Thymus (tissue), 14 donors: ENCODE measurements around the gene OLFM2. TPM values are rescaled to one million over a fixed set of nuclear protein-coding genes. Genes with fewer than 3 reads are reported as not detected.

Experiments
- DNase-seq, 9 donors: peaks; one replicate each; pipeline ENCODE4 v3.0.0-alpha.2; 2013; ENCODE audit warnings: low spot score in 9 of 9, low read depth in 6 of 9, missing footprints in 1 of 9
- H3K27ac ChIP-seq, 2 donors: one replicate each; pipeline ENCODE4 v1.5.1; 2013; ENCODE audit warnings: control low read depth in 1 of 2, low read depth in 1 of 2, low read length in 1 of 2, mild to moderate bottlenecking in 1 of 2, moderate library complexity in 1 of 2
- H3K27me3 ChIP-seq, 2 donors: one replicate each; pipeline ENCODE4 v1.5.1; 2013; ENCODE audit warnings: low read length in 1 of 2; ENCODE audit not compliant: control insufficient read depth in 2 of 2, insufficient read depth in 1 of 2
- H3K36me3 ChIP-seq, 2 donors: one replicate each; pipeline ENCODE4 v1.5.1; 2013; ENCODE audit warnings: low read length in 1 of 2, mild to moderate bottlenecking in 1 of 2, moderate library complexity in 1 of 2; ENCODE audit not compliant: control insufficient read depth in 2 of 2, insufficient read depth in 2 of 2
- H3K4me1 ChIP-seq, 2 donors: one replicate each; pipeline ENCODE4 v1.5.1; 2013; ENCODE audit warnings: low read length in 2 of 2; ENCODE audit not compliant: control insufficient read depth in 2 of 2, insufficient read depth in 2 of 2
- H3K4me3 ChIP-seq, 2 donors: one replicate each; pipeline ENCODE4 v1.5.1; 2013; ENCODE audit warnings: low read length in 2 of 2, control low read depth in 1 of 2, mild to moderate bottlenecking in 1 of 2
- H3K9me3 ChIP-seq, 2 donors: one replicate each; pipeline ENCODE4 v1.5.1; 2013; ENCODE audit warnings: low read length in 1 of 2, mild to moderate bottlenecking in 1 of 2; ENCODE audit not compliant: control insufficient read depth in 2 of 2, insufficient read depth in 1 of 2
- WGBS: extraction: QIAGEN DNeasy Blood & Tissue Kit; methylation state at CpG from one replicate; pipeline ENCODE4 v1.1.7; 2013; 5-methylcytosine and 5-hydroxymethylcytosine counted together
- long read RNA-seq, 10 donors: transcript quantifications; one replicate each; lab custom pipeline, GENCODE V29; 2026
- polyA plus RNA-seq: library from polyadenylated mRNA; stranded (reverse); fragments of 200-250 nt; gene quantifications from one replicate; pipeline ENCODE4 v1.2.3, GENCODE V29; 2013
- total RNA-seq: library from RNA; stranded (reverse); fragments of 120-200 nt; gene quantifications from one replicate; pipeline ENCODE4 v1.2.4, GENCODE V29; 2013
- donor health status: healthy.

The OLFM2 gene
- total RNA-seq, result 10.4 TPM
- 14.3 TPM for polyA plus RNA-seq
- long read RNA-seq, donor 1, partial matches to known transcripts, result 0 of 1 reads
- long read RNA-seq, donor 1, other reads (novel, unspliced or antisense), result 0 of 1 reads
- long read RNA-seq, donor 2, transcript OLFM2-201 (6 exons, 2,019 nt), result minor isoform, 6 of 25 reads
- long read RNA-seq, donor 2, transcript OLFM2-203 (5 exons, 1,665 nt), result major isoform, 19 of 25 reads
- long read RNA-seq, donor 2, partial matches to known transcripts, result 0 of 25 reads
- long read RNA-seq, donor 2, other reads (novel, unspliced or antisense), result 0 of 25 reads
- long read RNA-seq, donor 3, transcript OLFM2-203 (5 exons, 1,665 nt), result major isoform, 11 of 16 reads
- long read RNA-seq, donor 3, transcript OLFM2-201 (6 exons, 2,019 nt), result minor isoform, 5 of 16 reads
- long read RNA-seq, donor 3, partial matches to known transcripts, result 0 of 16 reads
- long read RNA-seq, donor 3, other reads (novel, unspliced or antisense), result 0 of 16 reads
- long read RNA-seq, donor 4, partial matches to known transcripts, result 0 of 4 reads
- long read RNA-seq, donor 4, other reads (novel, unspliced or antisense), result 0 of 4 reads
- long read RNA-seq, donor 5, transcript OLFM2-203 (5 exons, 1,665 nt), result major isoform, 13 of 18 reads
- long read RNA-seq, donor 5, partial matches to known transcripts, result 0 of 18 reads
- long read RNA-seq, donor 5, other reads (novel, unspliced or antisense), result 0 of 18 reads
- long read RNA-seq, donor 6, partial matches to known transcripts, result 0 of 6 reads
- long read RNA-seq, donor 6, other reads (novel, unspliced or antisense), result 0 of 6 reads
- long read RNA-seq, donor 7, partial matches to known transcripts, result 0 of 5 reads
- long read RNA-seq, donor 7, other reads (novel, unspliced or antisense), result 0 of 5 reads
- long read RNA-seq, donor 8, partial matches to known transcripts, result 0 of 2 reads
- long read RNA-seq, donor 8, other reads (novel, unspliced or antisense), result 0 of 2 reads
- long read RNA-seq, donor 9, transcript OLFM2-203 (5 exons, 1,665 nt), result major isoform, 5 of 6 reads
- long read RNA-seq, donor 9, partial matches to known transcripts, result 0 of 6 reads
- long read RNA-seq, donor 9, other reads (novel, unspliced or antisense), result 0 of 6 reads
- long read RNA-seq, donor 10, partial matches to known transcripts, result 0 of 6 reads
- long read RNA-seq, donor 10, other reads (novel, unspliced or antisense), result 0 of 6 reads

GRCh38 chr19:9936326-9937000 lies at the start of gene OLFM2:
Gene OLFM2 (minus strand): TSS chr19:9936515. CDS start chr19:9936366, 149 bp downstream.
- peaks cover 0 to 6% of the 10 kb centered on the region in 2 donors for H3K4me1 ChIP-seq
- peaks cover 30 to 52% of the 10 kb centered on the region in 2 donors for H3K27me3 ChIP-seq
- H3K36me3 ChIP-seq, result no peaks in the 10 kb centered on the region
- H3K9me3 ChIP-seq, result peaks cover 2 to 9% of the 10 kb centered on the region in 2 donors
- peak within 1 kb of the TSS in 1 of 2 donors; percentile 52 for H3K4me3 ChIP-seq
- peak in 4 of 9 donors; percentile 25 to 46 (median 36) for DNase-seq
- 2% methylated on average over 62 of the region's 62 CpGs for WGBS
- no peak within 1 kb of the TSS for H3K27ac ChIP-seq

- no peaks in the 10 kb centered on the region for H3K4me1 ChIP-seq
- no peak overlapping the region for H3K27ac ChIP-seq
- H3K27me3 ChIP-seq, result no peaks in the 10 kb centered on the region
- H3K9me3 ChIP-seq, result no peaks in the 10 kb centered on the region
- 85% methylated on average over 8 of the region's 8 CpGs for WGBS
- DNase-seq, result no peak
- no peak overlapping the region for H3K4me3 ChIP-seq
- H3K36me3 ChIP-seq, result no peaks in the 10 kb centered on the region
These were observed 45.3 kb upstream of the OLFM2 start for GRCh38 chr19:9981406-9982260.

GRCh38 chr19:9972103-9972502 lies 35.8 kb upstream of the OLFM2 start:
- no peaks in the 10 kb centered on the region for H3K9me3 ChIP-seq
- no peaks in the 10 kb centered on the region for H3K36me3 ChIP-seq
- H3K4me1 ChIP-seq, result no peaks in the 10 kb centered on the region
- peaks cover under 1 to 16% of the 10 kb centered on the region in 2 donors for H3K27me3 ChIP-seq
- no peak overlapping the region for H3K27ac ChIP-seq
- DNase-seq, result no peak
- no peak overlapping the region for H3K4me3 ChIP-seq
- 89% methylated on average over 6 of the region's 6 CpGs for WGBS

GRCh38 chr19:9971166-9971897 lies 35.0 kb upstream of the OLFM2 start:
- H3K27me3 ChIP-seq, result peaks cover 5 to 24% of the 10 kb centered on the region in 2 donors
- H3K36me3 ChIP-seq, result no peaks in the 10 kb centered on the region
- H3K27ac ChIP-seq, result no peak overlapping the region
- no peak for DNase-seq
- H3K4me1 ChIP-seq, result no peaks in the 10 kb centered on the region
- H3K9me3 ChIP-seq, result no peaks in the 10 kb centered on the region
- no peak overlapping the region for H3K4me3 ChIP-seq
- 76% methylated on average over 15 of the region's 15 CpGs for WGBS

GRCh38 chr19:9970481-9970880 lies 34.2 kb upstream of the OLFM2 start:
- peaks cover 10 to 32% of the 10 kb centered on the region in 2 donors for H3K27me3 ChIP-seq
- H3K4me1 ChIP-seq, result no peaks in the 10 kb centered on the region
- H3K27ac ChIP-seq, result no peak overlapping the region
- H3K36me3 ChIP-seq, result no peaks in the 10 kb centered on the region
- no peak for DNase-seq
- no peaks in the 10 kb centered on the region for H3K9me3 ChIP-seq
- H3K4me3 ChIP-seq, result no peak overlapping the region
- WGBS, result 81% methylated on average over 8 of the region's 8 CpGs

GRCh38 chr19:9969688-9969975 lies 33.3 kb upstream of the OLFM2 start:
- Histone ChIP-seq H3K27me3 (peaks cover 10 to 37% of the 10 kb centered on the region in 2 donors), H3K27ac (no peak overlapping the region), H3K36me3 (no peaks in the 10 kb centered on the region), H3K4me3 (no peak overlapping the region), H3K4me1 (no peaks in the 10 kb centered on the region), H3K9me3 (no peaks in the 10 kb centered on the region)
- no peak for DNase-seq
- whole genome bisulfite sequencing, result 88% methylated on average over 2 of the region's 2 CpGs

- no peaks in the 10 kb centered on the region for H3K9me3 ChIP-seq
- H3K27me3 ChIP-seq, result peaks cover 10 to 37% of the 10 kb centered on the region in 2 donors
- no peak overlapping the region for H3K27ac ChIP-seq
- H3K4me1 ChIP-seq, result no peaks in the 10 kb centered on the region
- 86% methylated on average over 8 of the region's 8 CpGs for WGBS
- H3K4me3 ChIP-seq, result no peak overlapping the region
- no peak for DNase-seq
- no peaks in the 10 kb centered on the region for H3K36me3 ChIP-seq
These were observed 32.7 kb upstream of the OLFM2 start for GRCh38 chr19:9968820-9969687.
